GM06990 (cell line): ENCODE data around the gene APOBEC3A.
A peak's percentile ranks its signal among the peaks of the same experiment; 100 is the strongest.

Source experiments
- DNase-seq: peaks from one replicate; pipeline ENCODE4 v3.0.0-alpha.2; 2011; ENCODE audit not compliant: insufficient read length; ENCODE audit errors: extremely low read depth
- H3K27me3 ChIP-seq: replicated peaks from 2 replicates; pipeline ENCODE4 v1.6.0; 2011; ENCODE audit warnings: low read length; ENCODE audit not compliant: control insufficient read depth, insufficient read depth
- H3K36me3 ChIP-seq: 2 replicates; pipeline ENCODE4 v1.5.1; 2011; ENCODE audit warnings: low read length; ENCODE audit not compliant: control insufficient read depth, insufficient read depth
- H3K4me3 ChIP-seq: replicated peaks from 2 replicates; pipeline ENCODE4 v1.5.1; 2011; ENCODE audit warnings: low read depth, mild to moderate bottlenecking, control low read depth, low read length
- CTCF ChIP-seq: IDR thresholded peaks from 2 replicates; pipeline ENCODE4 v1.5.1; 2011; ENCODE audit warnings: low read length, control low read depth, mild to moderate bottlenecking, inconsistent platforms; ENCODE audit not compliant: insufficient read depth, poor library complexity, severe bottlenecking

Gene APOBEC3A

GRCh38 chr22:38923463-38924346, 33.7 kb upstream of the APOBEC3A start:
- Histone ChIP-seq H3K36me3 (no peaks in the 10 kb centered on the region), H3K27me3 (no peaks in the 10 kb centered on the region), H3K4me3 (no peak overlapping the region)
- TF ChIP-seq CTCF, result no peak
- no peak for DNase-seq

- H3K4me3 ChIP-seq, result no peak overlapping the region
- no peaks in the 10 kb centered on the region for H3K36me3 ChIP-seq
- no peak for TF ChIP-seq CTCF
- no peaks in the 10 kb centered on the region for H3K27me3 ChIP-seq
- no peak for DNase-seq
These were observed 33.0 kb upstream of the APOBEC3A start for GRCh38 chr22:38924347-38924952.

- Histone ChIP-seq H3K27me3 (no peaks in the 10 kb centered on the region), H3K36me3 (no peaks in the 10 kb centered on the region), H3K4me3 (no peak overlapping the region)
- no peak for TF ChIP-seq CTCF
- no peak for DNase-seq
These were observed 31.8 kb upstream of the APOBEC3A start for GRCh38 chr22:38925571-38926041.

GRCh38 chr22:38927033-38927781, 30.2 kb upstream of the APOBEC3A start:
- Histone ChIP-seq H3K36me3 (no peaks in the 10 kb centered on the region), H3K4me3 (no peak overlapping the region), H3K27me3 (no peaks in the 10 kb centered on the region)
- DNase-seq, result peak; percentile 53
- TF ChIP-seq CTCF, result peak; percentile 75

GRCh38 chr22:38930512-38930911, 26.9 kb upstream of the APOBEC3A start:
- no peaks in the 10 kb centered on the region for H3K36me3 ChIP-seq
- DNase-seq, result no peak
- H3K4me3 ChIP-seq, result no peak overlapping the region
- no peak for TF ChIP-seq CTCF
- H3K27me3 ChIP-seq, result no peaks in the 10 kb centered on the region
